Neuron (in vitro differentiated cells): ENCODE data around the gene NRGN.
A peak's percentile ranks its signal among the peaks of the same experiment; 100 is the strongest.

ENCODE experiments used
- H2AFZ ChIP-seq: one replicate; pipeline ENCODE4 v1.6.1; 2013; ENCODE audit warnings: low read depth, mild to moderate bottlenecking, inconsistent platforms, low read length, moderate library complexity
- H3K27me3 ChIP-seq: one replicate; pipeline ENCODE4 v1.6.1; 2013; ENCODE audit warnings: low read length; ENCODE audit not compliant: insufficient read depth
- H3K36me3 ChIP-seq: one replicate; pipeline ENCODE4 v1.6.1; 2013; ENCODE audit warnings: low read length; ENCODE audit not compliant: insufficient read depth
- H3K4me1 ChIP-seq: one replicate; pipeline ENCODE4 v1.6.1; 2013; ENCODE audit warnings: low read length; ENCODE audit not compliant: insufficient read depth
- H3K4me3 ChIP-seq: 2 replicates; pipeline ENCODE4 v1.5.1; 2013; ENCODE audit warnings: mild to moderate bottlenecking, low read length, moderate library complexity
- H3K9me3 ChIP-seq: one replicate; pipeline ENCODE4 v1.6.1; 2013; ENCODE audit warnings: low read length

The NRGN gene

DNA sequence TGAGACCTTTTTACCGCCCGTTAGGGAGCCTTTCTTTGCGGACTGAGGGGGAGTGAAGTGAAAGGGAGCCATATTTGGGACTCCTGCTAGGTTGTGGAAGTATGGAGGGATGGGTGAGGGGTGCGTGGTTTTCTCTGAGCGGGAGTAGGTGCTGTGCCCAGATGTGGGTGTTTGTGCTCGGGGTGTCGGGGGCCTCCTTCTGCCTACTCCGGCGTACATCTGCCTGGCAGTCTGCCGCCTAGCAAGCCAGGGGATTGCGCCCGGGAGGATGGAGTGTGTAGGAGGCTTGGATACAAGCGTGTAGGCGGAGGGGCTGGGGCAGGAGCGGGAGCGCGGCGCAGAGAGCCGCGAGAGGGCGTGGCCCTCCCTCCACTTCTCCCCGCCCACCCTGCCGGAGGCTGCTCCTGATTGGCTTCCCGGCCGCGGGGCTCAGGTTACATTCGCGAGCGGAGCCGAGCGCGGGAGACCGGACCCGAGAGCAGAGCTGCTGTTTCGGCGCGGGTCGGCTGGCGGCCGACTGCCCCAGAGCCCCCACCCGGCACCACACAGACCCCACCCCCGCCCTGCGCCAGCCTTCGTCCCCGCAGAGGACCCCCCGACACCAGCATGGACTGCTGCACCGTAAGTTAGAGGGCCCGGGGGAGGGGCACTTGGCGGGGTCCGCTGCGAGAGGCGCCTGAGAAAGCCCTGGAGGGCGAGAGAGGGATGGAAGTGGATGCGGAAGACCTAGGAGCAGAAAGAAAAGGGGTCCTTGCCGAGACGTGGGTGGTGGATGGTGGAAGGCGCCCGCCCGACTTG lies at the start of gene NRGN:
Gene NRGN (plus strand): TSS at position 464 of the 798 bp plus-strand sequence. CDS start 143 bp downstream, at position 607.
- peaks cover 5% of the 10 kb centered on the region for H3K27me3 ChIP-seq
- no peaks in the 10 kb centered on the region for H3K9me3 ChIP-seq
- H3K36me3 ChIP-seq: no peaks in the 10 kb centered on the region

DNA sequence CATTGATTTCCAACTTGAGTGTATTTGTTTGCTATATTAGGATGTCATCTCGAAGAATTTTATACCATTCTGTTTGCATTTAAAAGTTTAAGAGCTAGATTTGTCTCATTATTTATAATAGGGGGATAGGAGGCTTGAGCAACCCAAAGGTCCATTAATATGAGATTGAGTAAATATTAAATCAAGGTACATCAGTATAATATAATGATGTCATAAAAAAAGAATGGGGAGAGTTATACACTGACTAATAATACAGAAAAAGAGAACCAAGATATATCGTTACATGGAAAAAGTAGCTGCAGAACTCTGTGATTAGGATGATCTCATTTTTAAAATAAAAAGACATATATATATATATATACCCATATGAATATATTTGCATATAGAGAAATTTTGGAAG lies 46.6 kb upstream of the NRGN start:
- Histone ChIP-seq H3K27me3 (no peaks in the 10 kb centered on the region), H2AFZ (no peak overlapping the region), H3K9me3 (peaks cover 1% of the 10 kb centered on the region), H3K4me3 (no peak overlapping the region), H3K36me3 (peaks cover 13% of the 10 kb centered on the region), H3K4me1 (no peaks in the 10 kb centered on the region)

More for the DNA sequence above, at the start of gene NRGN:
- Histone ChIP-seq H2AFZ (peak within 1 kb of the TSS; percentile 77), H3K4me1 (peaks cover 26% of the 10 kb centered on the region), H3K4me3 (peak within 1 kb of the TSS; percentile 65)

DNA sequence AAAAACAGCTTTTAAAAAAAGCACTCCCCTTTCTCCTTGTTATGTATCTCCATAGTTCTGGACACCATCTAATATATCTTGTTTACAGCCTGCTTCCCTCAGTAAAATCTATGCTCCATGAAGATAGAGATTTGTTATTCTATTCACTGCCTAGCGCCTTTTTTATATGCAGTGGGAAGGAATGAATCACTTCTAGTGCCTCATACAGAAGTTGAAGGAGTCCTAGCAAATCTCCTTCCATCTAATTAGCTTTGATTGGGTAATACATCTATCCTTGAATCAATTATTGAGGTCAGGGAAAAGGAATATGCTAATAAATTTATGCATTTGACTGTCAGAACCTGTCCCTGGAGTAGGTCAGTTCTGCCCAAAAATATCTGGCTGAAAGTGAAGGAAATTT lies 40.2 kb upstream of the NRGN start:
- H3K4me1 ChIP-seq: no peaks in the 10 kb centered on the region
- no peak overlapping the region for H2AFZ ChIP-seq
- H3K36me3 ChIP-seq: peaks cover 13% of the 10 kb centered on the region
- no peaks in the 10 kb centered on the region for H3K9me3 ChIP-seq
- no peaks in the 10 kb centered on the region for H3K27me3 ChIP-seq
- no peak overlapping the region for H3K4me3 ChIP-seq

DNA sequence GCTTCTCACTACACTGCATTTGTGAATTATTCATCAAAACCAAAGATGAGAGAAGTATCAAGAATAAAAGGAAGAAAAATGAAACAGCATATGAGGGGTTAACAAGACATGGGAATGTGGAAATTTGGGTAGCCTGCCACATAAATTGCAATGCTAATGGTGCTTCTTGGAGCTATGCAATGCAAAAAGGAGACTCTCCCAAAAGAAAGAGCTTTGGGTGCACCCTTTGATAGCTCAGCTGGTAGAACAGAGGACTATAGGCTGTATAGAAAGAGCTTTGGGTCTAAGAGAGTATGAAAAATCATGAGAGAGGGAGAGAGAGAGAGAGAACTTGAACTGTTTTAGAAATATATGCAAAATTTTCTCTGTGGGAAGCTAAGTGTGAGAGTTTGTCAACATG lies 39.7 kb upstream of the NRGN start:
- Histone ChIP-seq H3K9me3 (no peaks in the 10 kb centered on the region), H3K27me3 (no peaks in the 10 kb centered on the region), H3K36me3 (peaks cover 13% of the 10 kb centered on the region), H2AFZ (no peak overlapping the region), H3K4me1 (no peaks in the 10 kb centered on the region), H3K4me3 (no peak overlapping the region)

DNA sequence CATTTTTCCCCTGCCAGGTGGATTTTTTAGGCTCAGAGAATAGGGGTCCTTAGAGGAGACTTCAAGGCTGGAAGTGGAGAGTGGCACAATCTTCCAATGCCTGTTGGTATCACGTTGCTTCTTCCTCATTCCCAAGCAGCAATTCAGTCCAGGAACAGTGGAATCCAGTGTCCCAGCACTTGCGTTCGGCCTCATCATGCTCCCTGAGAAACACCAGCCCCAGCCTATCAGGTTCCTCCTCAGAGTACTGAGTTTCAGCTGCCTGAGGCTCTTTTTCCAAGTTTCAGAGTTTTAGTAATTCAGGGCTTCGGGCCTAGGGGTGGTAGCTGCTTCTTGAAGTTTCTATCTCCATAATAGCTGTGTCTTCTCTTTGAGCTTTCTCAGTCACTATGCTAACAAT lies 31.9 kb upstream of the NRGN start:
- peaks cover 6% of the 10 kb centered on the region for H3K27me3 ChIP-seq
- H2AFZ ChIP-seq: no peak overlapping the region
- H3K4me1 ChIP-seq: no peaks in the 10 kb centered on the region
- H3K9me3 ChIP-seq: peaks cover 5% of the 10 kb centered on the region
- no peaks in the 10 kb centered on the region for H3K36me3 ChIP-seq
- H3K4me3 ChIP-seq: no peak overlapping the region

DNA sequence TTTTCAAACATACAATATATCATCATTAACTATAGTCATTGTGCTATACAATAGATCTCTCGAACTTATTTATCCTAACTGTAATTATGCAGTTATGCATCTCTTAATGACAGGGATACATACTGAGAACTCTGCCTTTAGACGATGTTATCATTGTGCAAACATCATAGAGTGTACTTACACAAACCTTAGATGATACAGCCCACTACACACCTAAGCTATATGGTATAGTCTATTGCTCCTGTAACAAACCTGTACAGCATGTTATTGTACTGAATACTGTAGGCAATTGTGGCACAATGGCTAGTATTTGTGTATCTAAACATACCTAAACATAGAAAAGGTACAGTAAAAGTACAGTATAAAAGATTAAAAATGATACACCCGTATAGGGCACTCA lies 27.4 kb upstream of the NRGN start:
- no peak overlapping the region for H3K4me3 ChIP-seq
- H3K36me3 ChIP-seq: no peaks in the 10 kb centered on the region
- peaks cover under 1% of the 10 kb centered on the region for H3K4me1 ChIP-seq
- H3K27me3 ChIP-seq: peaks cover 11% of the 10 kb centered on the region
- no peak overlapping the region for H2AFZ ChIP-seq
- H3K9me3 ChIP-seq: peaks cover 5% of the 10 kb centered on the region

DNA sequence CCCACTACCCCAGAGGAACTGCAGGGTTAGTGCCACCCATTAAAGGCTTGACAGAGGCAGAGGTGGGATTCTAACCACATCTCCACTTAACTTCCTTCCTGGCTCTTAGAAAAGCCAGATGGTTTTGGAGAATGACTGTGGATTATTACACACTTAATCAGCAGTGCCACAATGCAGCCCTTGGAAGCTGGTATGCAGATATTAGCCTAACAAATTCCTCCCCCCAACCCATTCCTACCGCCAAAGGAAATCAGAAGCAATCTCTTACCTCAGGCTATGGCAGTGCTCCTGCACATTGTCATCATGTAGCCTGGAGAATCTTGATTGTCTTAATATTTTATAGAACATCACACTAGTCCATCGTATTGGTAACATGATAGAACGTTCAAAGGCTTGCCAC lies 23.2 kb upstream of the NRGN start:
- Histone ChIP-seq H2AFZ (no peak overlapping the region), H3K4me3 (no peak overlapping the region), H3K27me3 (peaks cover 29% of the 10 kb centered on the region), H3K36me3 (no peaks in the 10 kb centered on the region), H3K4me1 (peaks cover 12% of the 10 kb centered on the region), H3K9me3 (no peaks in the 10 kb centered on the region)

DNA sequence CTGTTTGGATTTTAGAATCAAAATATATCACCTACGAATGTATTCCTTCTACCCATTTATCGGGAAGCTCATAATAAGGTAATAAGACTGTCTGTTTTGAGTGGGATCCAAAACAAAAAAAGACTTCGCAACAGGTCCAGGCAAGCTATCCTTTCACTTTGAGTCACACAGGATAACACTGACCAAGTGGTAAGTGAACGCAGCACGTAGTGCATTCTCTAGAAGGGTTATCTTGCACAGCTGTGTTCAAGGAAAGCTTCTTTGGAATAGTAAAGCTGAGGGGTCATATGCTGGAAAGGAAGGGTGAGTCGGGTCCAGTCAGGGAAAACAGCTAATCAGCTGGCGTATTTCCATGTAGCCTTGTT lies 22.3 kb upstream of the NRGN start:
- H3K9me3 ChIP-seq: no peaks in the 10 kb centered on the region
- no peak overlapping the region for H3K4me3 ChIP-seq
- H2AFZ ChIP-seq: peak overlapping the region; percentile 92
- peaks cover 12% of the 10 kb centered on the region for H3K4me1 ChIP-seq
- peaks cover 29% of the 10 kb centered on the region for H3K27me3 ChIP-seq
- H3K36me3 ChIP-seq: no peaks in the 10 kb centered on the region

DNA sequence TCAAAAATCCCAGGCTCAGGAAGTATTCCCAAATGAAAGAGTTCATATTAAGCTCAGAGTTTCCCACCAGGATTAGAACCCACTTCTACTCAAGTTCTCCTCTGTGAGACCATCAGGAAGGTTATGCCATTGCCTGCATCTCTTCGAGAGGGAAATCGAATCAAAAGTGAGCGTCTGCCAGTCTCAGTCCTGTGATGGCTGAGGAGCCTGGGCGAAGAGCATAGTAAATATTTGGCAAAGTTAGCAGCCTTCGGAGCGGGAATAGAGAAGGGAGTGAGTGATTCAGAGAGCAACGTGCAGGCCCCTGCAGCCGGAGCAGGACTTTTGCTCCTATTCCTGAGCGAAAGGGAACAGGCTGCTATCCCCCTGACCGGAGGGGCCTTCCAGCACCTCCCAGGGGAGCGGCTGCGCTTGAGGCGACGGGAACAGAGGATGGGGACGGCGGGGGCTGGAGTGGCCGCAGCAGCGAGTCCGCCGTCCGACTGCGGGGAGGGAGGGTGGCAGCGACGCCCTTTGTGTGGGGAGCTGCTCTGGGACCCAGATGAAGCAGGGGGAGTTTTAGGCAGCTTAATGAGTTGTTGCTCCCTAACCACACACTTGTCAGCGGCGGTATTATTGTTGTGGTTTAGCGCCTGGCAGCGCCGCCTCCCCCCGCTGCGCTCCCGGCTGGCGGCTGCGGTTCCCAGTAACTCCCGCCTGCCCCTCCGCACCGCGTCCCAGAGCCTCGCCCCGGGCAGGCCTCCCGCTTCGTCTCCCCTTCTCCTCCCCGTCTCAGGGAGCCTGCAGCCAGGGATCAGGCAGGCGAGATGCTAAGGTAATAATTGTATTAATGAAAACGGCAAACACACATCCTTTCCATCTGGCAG lies 21.7 kb upstream of the NRGN start:
- H3K4me3 ChIP-seq: peak overlapping the region; percentile 50
- H3K9me3 ChIP-seq: no peaks in the 10 kb centered on the region
- H3K36me3 ChIP-seq: no peaks in the 10 kb centered on the region
- peaks cover 12% of the 10 kb centered on the region for H3K4me1 ChIP-seq
- H3K27me3 ChIP-seq: peaks cover 29% of the 10 kb centered on the region
- peak overlapping the region; percentile 92 for H2AFZ ChIP-seq

DNA sequence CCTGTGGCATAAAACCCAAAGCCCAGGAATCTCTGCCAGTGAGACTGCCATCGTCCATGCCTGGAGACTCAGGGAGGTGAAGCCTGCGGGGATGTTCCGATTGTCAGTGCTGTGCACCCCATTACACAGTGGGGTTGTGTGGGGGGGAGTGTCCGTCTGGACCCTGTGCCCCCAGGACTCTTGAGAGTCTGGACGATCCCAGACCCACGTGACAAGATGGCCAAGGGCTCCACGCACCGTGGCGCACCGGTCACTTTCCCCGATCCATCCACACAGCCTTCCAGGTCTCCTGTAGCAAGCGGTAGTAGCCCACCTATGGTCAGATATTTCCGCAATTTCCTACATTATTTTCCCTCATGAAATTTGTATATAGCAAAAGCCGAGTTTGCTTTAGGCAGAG lies 20.9 kb upstream of the NRGN start:
- H2AFZ ChIP-seq: peak overlapping the region; percentile 92
- peak overlapping the region; percentile 50 for H3K4me3 ChIP-seq
- no peaks in the 10 kb centered on the region for H3K36me3 ChIP-seq
- H3K9me3 ChIP-seq: no peaks in the 10 kb centered on the region
- H3K4me1 ChIP-seq: peaks cover 12% of the 10 kb centered on the region
- H3K27me3 ChIP-seq: peaks cover 29% of the 10 kb centered on the region

DNA sequence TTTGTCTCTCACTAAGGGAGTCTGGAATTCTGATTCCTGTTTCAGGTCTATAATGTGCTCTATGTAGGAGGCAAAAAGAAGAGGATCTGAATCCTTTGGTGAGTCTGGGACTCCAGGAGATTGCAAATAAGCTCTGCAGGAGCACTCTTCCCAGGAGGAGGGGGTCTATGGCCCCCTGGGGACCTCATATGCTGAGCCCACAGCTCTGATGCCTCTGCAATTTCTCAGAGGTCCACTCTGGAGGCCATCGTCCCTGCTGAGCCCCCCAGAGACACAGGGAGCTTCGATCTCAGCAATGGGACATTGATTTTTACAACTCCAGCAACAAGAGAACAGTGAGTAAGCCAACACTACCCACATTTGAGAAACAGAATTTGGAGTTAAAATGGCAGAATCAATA lies 20.2 kb upstream of the NRGN start:
- H3K4me1 ChIP-seq: peaks cover 14% of the 10 kb centered on the region
- no peak overlapping the region for H2AFZ ChIP-seq
- H3K27me3 ChIP-seq: peaks cover 29% of the 10 kb centered on the region
- no peak overlapping the region for H3K4me3 ChIP-seq
- no peaks in the 10 kb centered on the region for H3K36me3 ChIP-seq
- H3K9me3 ChIP-seq: no peaks in the 10 kb centered on the region

DNA sequence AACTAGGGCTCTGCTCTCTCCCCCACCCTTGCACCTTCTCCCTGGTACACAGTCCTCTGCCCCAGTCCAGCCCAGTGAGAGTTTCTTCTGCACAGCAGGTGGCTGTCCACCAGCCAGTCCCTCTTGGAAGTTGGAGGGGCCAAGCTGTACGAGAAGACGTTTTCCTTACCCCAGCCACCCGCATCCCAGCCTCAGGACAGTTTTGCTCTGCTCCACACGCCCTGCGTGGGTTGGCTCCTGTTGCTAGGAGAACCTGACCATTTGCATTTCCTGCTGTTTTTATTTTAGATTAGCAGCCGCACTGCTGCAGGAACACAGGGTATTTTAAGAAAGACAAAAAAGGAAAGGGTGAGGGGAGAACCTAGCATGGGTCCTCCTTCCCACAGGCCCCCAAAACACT lies 17.6 kb upstream of the NRGN start:
- Histone ChIP-seq H3K4me1 (peaks cover 29% of the 10 kb centered on the region), H2AFZ (no peak overlapping the region), H3K4me3 (no peak overlapping the region), H3K36me3 (no peaks in the 10 kb centered on the region), H3K27me3 (peaks cover 19% of the 10 kb centered on the region), H3K9me3 (no peaks in the 10 kb centered on the region)

DNA sequence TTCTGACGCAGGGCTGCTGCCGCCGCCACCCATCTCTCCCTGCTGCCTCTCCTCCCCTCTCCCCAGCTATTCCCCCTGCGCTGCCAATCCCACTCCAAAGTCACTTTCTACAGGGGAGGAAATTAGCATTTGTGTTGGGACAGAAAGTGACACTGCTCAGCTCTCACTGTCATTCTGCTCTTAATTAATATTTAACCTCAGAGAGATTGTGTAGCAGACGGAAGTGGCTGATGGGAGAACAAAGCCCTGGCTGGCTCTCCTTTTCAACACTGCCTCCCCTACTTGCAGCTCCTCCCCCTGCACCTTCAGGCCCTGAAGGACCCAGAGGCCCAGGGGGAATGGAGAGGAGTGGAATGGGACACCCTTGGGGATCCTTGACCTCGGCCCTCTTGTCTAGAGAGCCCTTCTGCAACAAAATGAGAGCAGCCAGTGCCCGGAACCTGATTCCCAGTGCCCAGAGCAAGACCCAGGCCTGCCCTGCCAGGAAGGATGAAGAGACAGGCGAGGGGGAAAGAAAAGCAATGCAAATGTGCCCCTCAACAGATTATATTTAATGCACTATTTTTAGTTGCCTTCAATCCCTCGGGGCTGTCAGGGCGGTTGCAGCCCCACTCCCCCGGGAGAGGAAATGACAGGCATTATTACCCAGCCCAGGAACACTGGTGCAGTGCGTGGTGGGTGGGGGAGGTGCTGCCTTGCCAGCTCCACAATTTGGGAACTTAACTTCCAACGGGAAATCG lies 14.6 kb upstream of the NRGN start:
- peak overlapping the region; percentile 29 for H2AFZ ChIP-seq
- no peak overlapping the region for H3K4me3 ChIP-seq
- peaks cover 26% of the 10 kb centered on the region for H3K4me1 ChIP-seq
- no peaks in the 10 kb centered on the region for H3K9me3 ChIP-seq
- peaks cover 4% of the 10 kb centered on the region for H3K27me3 ChIP-seq
- H3K36me3 ChIP-seq: no peaks in the 10 kb centered on the region
